ENCODE data around the gene TEX29.

TEX29 gene

GRCh38 chr13:111345682-111346081 lies 25.2 kb downstream of the TEX29 start:
- no peaks in the 10 kb centered on the region for H3K4me1 ChIP-seq (ENCODE audit: low read depth, poor library complexity, severe bottlenecking)
- H3K9ac ChIP-seq: no peak overlapping the region
- no peaks in the 10 kb centered on the region for H3K79me2 ChIP-seq (ENCODE audit: insufficient read depth, low read depth)
- H3K36me3 ChIP-seq (ENCODE audit: insufficient read depth): no peaks in the 10 kb centered on the region
- TF ChIP-seq CTCF (conservative IDR thresholded peaks at IDR 0.05; ENCODE audit: low read depth, low read length): no peak
- H3K4me2 ChIP-seq: no peak overlapping the region
- no peak overlapping the region for H3K4me3 ChIP-seq (IDR thresholded peaks at IDR 0.05; ENCODE audit: insufficient read depth, low read depth, low read length)
- H3K27ac ChIP-seq: no peak overlapping the region
- H3K27me3 ChIP-seq (ENCODE audit: insufficient read depth, low read depth): no peaks in the 10 kb centered on the region
- H4K20me1 ChIP-seq (ENCODE audit: insufficient read depth): no peaks in the 10 kb centered on the region
- no peak overlapping the region for H2AFZ ChIP-seq (ENCODE audit: low read depth)

GRCh38 chr13:111346101-111346680 lies 25.7 kb downstream of the TEX29 start:
- Histone ChIP-seq H3K27me3 (ENCODE audit: insufficient read depth, low read depth) (no peaks in the 10 kb centered on the region), H3K27ac (no peak overlapping the region), H2AFZ (ENCODE audit: low read depth) (no peak overlapping the region), H3K79me2 (ENCODE audit: insufficient read depth, low read depth) (no peaks in the 10 kb centered on the region), H3K4me3 (IDR thresholded peaks at IDR 0.05; ENCODE audit: insufficient read depth, low read depth, low read length) (no peak overlapping the region), H3K9ac (no peak overlapping the region), H3K36me3 (ENCODE audit: insufficient read depth) (no peaks in the 10 kb centered on the region), H3K4me2 (no peak overlapping the region), H4K20me1 (ENCODE audit: insufficient read depth) (no peaks in the 10 kb centered on the region), H3K4me1 (ENCODE audit: low read depth, poor library complexity, severe bottlenecking) (no peaks in the 10 kb centered on the region)
- TF ChIP-seq CTCF (conservative IDR thresholded peaks at IDR 0.05; ENCODE audit: low read depth, low read length): no peak

GRCh38 chr13:111347438-111347837 lies 27.0 kb downstream of the TEX29 start:
- no peak for TF ChIP-seq CTCF (conservative IDR thresholded peaks at IDR 0.05; ENCODE audit: low read depth, low read length)
- H2AFZ ChIP-seq (ENCODE audit: low read depth): no peak overlapping the region

GRCh38 chr13:111353508-111353907 lies 33.1 kb downstream of the TEX29 start:
- Histone ChIP-seq H3K36me3 (ENCODE audit: insufficient read depth) (no peaks in the 10 kb centered on the region), H3K27ac (no peak overlapping the region), H3K4me3 (IDR thresholded peaks at IDR 0.05; ENCODE audit: insufficient read depth, low read depth, low read length) (no peak overlapping the region), H3K9ac (no peak overlapping the region), H3K4me1 (ENCODE audit: low read depth, poor library complexity, severe bottlenecking) (no peaks in the 10 kb centered on the region), H3K27me3 (ENCODE audit: insufficient read depth, low read depth) (no peaks in the 10 kb centered on the region), H2AFZ (ENCODE audit: low read depth) (no peak overlapping the region), H4K20me1 (ENCODE audit: insufficient read depth) (no peaks in the 10 kb centered on the region), H3K4me2 (no peak overlapping the region), H3K79me2 (ENCODE audit: insufficient read depth, low read depth) (no peaks in the 10 kb centered on the region)
- TF ChIP-seq CTCF (conservative IDR thresholded peaks at IDR 0.05; ENCODE audit: low read depth, low read length): no peak

More at GRCh38 chr13:111347438-111347837, 27.0 kb downstream of the TEX29 start:
- Histone ChIP-seq H3K79me2 (ENCODE audit: insufficient read depth, low read depth) (no peaks in the 10 kb centered on the region), H3K36me3 (ENCODE audit: insufficient read depth) (no peaks in the 10 kb centered on the region), H4K20me1 (ENCODE audit: insufficient read depth) (no peaks in the 10 kb centered on the region), H3K4me3 (IDR thresholded peaks at IDR 0.05; ENCODE audit: insufficient read depth, low read depth, low read length) (no peak overlapping the region), H3K9ac (no peak overlapping the region), H3K4me2 (no peak overlapping the region), H3K27ac (no peak overlapping the region), H3K4me1 (ENCODE audit: low read depth, poor library complexity, severe bottlenecking) (no peaks in the 10 kb centered on the region), H3K27me3 (ENCODE audit: insufficient read depth, low read depth) (no peaks in the 10 kb centered on the region)

Measured in KMS-11 (cell line).